WERI-Rb-1 (cell line): ENCODE measurements around the gene C1R.

Experiments used
- DNase-seq: peaks from one replicate; pipeline ENCODE4 v3.0.0-alpha.2; 2020
- H3K27ac ChIP-seq: fragments of 250-450 bp; sonication (Bioruptor Pico); 2 replicates; pipeline ENCODE4 v1.5.1; 2020; ENCODE audit warnings: mild to moderate bottlenecking, moderate library complexity
- H3K27me3 ChIP-seq: fragments of 250-450 bp; sonication (Bioruptor Pico); 2 replicates; pipeline ENCODE4 v1.5.1; 2021; ENCODE audit warnings: mild to moderate bottlenecking, low read depth, moderate library complexity; ENCODE audit not compliant: insufficient read depth, severe bottlenecking
- H3K36me3 ChIP-seq: fragments of 250-450 bp; sonication (Bioruptor Pico); 2 replicates; pipeline ENCODE4 v1.5.1; 2020; ENCODE audit warnings: mild to moderate bottlenecking, moderate library complexity
- H3K4me3 ChIP-seq: 2 replicates; pipeline ENCODE4 v1.5.1; 2011; ENCODE audit warnings: low read depth, mild to moderate bottlenecking, control low read depth, low read length
- H3K9me3 ChIP-seq: fragments of 250-450 bp; sonication (Bioruptor Pico); 2 replicates; pipeline ENCODE4 v1.5.1; 2021; ENCODE audit warnings: mild to moderate bottlenecking, moderate library complexity; ENCODE audit not compliant: severe bottlenecking
- TF ChIP-seq, protein P1 (sequence below): IDR thresholded peaks from 2 replicates; pipeline ENCODE4 v1.5.1; 2011; ENCODE audit warnings: low read depth, mild to moderate bottlenecking, control low read depth, inconsistent platforms, low read length

Gene C1R

DNA sequence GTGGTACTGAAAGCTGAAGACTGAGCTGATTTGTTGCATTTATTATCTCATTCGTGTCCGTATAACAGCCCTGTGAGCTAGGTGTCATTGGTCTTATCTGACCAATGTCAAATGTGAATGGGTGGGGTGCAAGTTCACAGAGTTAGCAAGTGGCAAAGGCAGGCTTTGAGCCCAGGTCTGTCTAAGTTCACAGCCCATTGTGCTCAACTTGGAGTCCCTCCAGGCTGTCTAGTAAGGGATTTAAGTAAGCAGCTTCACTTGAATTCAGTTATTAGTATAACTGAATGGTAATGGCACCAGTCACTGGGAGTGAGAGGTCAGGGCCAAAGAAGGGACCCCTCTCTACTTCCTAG is 23.3 kb downstream of the C1R start:
- TF ChIP-seq, protein P1, sequence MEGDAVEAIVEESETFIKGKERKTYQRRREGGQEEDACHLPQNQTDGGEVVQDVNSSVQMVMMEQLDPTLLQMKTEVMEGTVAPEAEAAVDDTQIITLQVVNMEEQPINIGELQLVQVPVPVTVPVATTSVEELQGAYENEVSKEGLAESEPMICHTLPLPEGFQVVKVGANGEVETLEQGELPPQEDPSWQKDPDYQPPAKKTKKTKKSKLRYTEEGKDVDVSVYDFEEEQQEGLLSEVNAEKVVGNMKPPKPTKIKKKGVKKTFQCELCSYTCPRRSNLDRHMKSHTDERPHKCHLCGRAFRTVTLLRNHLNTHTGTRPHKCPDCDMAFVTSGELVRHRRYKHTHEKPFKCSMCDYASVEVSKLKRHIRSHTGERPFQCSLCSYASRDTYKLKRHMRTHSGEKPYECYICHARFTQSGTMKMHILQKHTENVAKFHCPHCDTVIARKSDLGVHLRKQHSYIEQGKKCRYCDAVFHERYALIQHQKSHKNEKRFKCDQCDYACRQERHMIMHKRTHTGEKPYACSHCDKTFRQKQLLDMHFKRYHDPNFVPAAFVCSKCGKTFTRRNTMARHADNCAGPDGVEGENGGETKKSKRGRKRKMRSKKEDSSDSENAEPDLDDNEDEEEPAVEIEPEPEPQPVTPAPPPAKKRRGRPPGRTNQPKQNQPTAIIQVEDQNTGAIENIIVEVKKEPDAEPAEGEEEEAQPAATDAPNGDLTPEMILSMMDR: no peak
- no peak for DNase-seq
- H3K27ac ChIP-seq: no peak overlapping the region
- H3K9me3 ChIP-seq: no peaks in the 10 kb centered on the region
- H3K27me3 ChIP-seq: no peaks in the 10 kb centered on the region
- H3K4me3 ChIP-seq: no peak overlapping the region
- no peaks in the 10 kb centered on the region for H3K36me3 ChIP-seq

DNA sequence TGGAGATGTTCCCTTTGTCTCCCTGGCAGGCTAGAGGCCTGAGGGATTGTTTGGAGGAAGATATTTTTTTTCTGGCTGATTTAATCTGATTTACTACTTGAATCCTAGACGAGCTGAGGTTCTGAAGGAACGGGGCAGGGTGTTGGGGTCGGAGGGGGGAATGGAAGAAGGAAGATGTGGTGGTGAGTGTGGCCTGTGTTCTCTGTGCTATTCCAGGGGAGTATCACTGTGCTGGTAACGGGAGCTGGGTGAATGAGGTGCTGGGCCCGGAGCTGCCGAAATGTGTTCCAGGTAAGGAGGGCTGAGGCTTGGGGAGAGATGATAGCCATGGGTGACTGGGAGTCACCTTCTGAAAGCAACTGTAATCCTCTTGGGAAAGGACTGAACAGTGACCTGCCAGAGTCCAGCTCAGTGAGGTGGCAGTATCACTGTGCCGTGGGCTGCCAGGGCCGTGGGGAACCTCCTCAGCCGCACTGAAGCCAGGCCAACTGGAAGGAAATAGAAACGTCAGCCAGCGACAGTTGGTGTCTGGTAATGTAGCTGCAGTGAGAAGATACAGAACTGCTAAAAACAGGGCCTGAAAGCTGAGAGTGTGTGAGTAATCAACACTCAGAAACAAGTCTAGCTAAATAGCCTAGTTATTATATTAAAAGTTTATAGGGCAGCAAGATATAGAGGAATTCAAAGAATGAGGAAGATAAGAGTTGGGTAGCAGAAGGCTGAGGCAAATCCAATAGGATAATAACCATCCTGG is 23.8 kb downstream of the C1R start:
- no peaks in the 10 kb centered on the region for H3K27me3 ChIP-seq

DNA sequence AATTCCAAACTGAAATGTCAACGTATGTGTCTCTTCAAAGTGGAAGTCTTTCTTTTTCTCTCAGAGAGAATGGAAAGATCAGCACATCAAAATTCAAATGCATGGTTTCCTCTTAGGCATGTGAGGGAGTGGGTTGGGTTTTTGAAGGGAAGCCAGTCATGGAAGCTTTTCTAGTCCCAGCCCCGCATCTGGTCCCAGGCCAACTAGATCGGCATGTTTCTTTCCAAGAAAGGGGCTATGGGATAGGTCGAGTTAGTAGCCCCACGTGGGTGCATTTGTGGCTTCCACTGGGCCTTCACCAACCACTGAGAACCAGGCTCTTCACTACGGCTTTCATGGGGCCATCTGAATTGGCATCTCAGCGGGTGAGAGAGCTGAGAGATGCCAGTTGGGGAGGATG is 25.1 kb downstream of the C1R start:
- DNase-seq: no peak
- TF ChIP-seq, protein P1: no peak
- Histone ChIP-seq H3K27ac (no peak overlapping the region), H3K9me3 (no peaks in the 10 kb centered on the region), H3K36me3 (no peaks in the 10 kb centered on the region), H3K4me3 (no peak overlapping the region), H3K27me3 (no peaks in the 10 kb centered on the region)

More for the DNA sequence above, 23.8 kb downstream of the C1R start:
- Histone ChIP-seq H3K9me3 (no peaks in the 10 kb centered on the region), H3K36me3 (no peaks in the 10 kb centered on the region), H3K4me3 (no peak overlapping the region), H3K27ac (no peak overlapping the region; the same call in 1 of the 2 replicates)
- DNase-seq: peak; percentile 16
- TF ChIP-seq, protein P1: no peak

DNA sequence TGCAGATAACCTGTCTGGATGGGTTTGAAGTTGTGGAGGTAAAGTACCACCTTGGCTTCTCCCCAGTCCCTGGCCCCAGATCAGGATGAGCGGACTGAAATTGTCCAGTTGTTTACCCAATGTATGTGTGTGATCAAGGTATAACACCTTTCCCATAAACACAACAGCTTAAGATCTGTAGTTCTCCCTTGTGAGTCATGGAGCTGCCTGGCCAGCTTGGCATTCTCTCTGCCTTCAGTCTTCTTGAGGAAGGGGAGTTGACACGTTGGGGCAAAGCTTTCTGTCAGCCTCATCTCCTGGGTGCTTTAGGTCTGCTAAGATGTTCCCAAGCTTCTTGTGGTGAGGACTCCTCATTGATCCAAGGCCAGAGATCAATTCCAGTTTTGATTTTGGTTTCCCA is 25.6 kb downstream of the C1R start:
- Histone ChIP-seq H3K36me3 (no peaks in the 10 kb centered on the region), H3K9me3 (no peaks in the 10 kb centered on the region), H3K27ac (no peak overlapping the region), H3K4me3 (no peak overlapping the region), H3K27me3 (no peaks in the 10 kb centered on the region)
- TF ChIP-seq, protein P1: no peak
- DNase-seq: no peak

DNA sequence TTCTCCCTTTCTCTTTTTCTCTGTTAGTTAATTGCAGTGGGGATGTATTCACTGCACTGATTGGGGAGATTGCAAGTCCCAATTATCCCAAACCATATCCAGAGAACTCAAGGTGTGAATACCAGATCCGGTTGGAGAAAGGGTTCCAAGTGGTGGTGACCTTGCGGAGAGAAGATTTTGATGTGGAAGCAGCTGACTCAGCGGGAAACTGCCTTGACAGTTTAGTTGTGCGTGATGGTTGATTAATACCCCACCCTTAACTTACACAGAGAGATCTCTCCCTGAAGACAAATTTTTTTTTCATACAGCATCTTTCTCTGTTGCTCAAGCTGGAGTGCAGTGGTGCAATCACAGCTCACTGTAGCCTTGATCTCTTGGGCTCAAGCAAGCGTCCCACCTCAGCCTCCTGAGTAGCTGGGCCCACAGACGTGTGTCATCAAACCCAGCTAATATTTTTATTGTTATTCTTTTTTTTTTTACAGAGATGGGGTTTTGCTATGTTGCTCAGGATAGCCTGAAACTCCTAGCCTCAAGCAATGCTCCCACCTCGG is 27.1 kb downstream of the C1R start:
- Histone ChIP-seq H3K27me3 (no peaks in the 10 kb centered on the region), H3K9me3 (no peaks in the 10 kb centered on the region), H3K27ac (no peak overlapping the region), H3K36me3 (no peaks in the 10 kb centered on the region), H3K4me3 (no peak overlapping the region)
- TF ChIP-seq, protein P1: no peak
- DNase-seq: no peak
